ENCODE data around the gene ME1. TPM values are rescaled to one million over a fixed set of nuclear protein-coding genes. Genes with fewer than 3 reads are reported as not detected.
"Not testable (repeated sequence)": the region's sequence is repeated elsewhere in the genome, so short reads cannot be mapped to it uniquely, and the experiment has no call there.

ME1 gene
- total RNA-seq, 4 donors from 2014 or later: 20.4 to 58.6 (median 27.2) TPM

GRCh38 chr6:83359638-83360037, 71.2 kb downstream of the ME1 start:
- Histone ChIP-seq H3K27me3 (no peaks in the 10 kb centered on the region), H3K4me1 (no peaks in the 10 kb centered on the region), H3K36me3 (peaks cover 0 to 27% (median 0%) of the 10 kb centered on the region in 3 donors), H3K27ac (no peak overlapping the region), H3K9me3 (peaks cover 0 to 14% (median 3%) of the 10 kb centered on the region in 3 donors), H3K4me3 (no peak overlapping the region)
- 85 to 90% methylated on average over 3 of the region's 3 CpGs for WGBS, 2 donors
- no peak for TF ChIP-seq POLR2A (IDR thresholded peaks at IDR 0.05)
- TF ChIP-seq, protein P1, sequence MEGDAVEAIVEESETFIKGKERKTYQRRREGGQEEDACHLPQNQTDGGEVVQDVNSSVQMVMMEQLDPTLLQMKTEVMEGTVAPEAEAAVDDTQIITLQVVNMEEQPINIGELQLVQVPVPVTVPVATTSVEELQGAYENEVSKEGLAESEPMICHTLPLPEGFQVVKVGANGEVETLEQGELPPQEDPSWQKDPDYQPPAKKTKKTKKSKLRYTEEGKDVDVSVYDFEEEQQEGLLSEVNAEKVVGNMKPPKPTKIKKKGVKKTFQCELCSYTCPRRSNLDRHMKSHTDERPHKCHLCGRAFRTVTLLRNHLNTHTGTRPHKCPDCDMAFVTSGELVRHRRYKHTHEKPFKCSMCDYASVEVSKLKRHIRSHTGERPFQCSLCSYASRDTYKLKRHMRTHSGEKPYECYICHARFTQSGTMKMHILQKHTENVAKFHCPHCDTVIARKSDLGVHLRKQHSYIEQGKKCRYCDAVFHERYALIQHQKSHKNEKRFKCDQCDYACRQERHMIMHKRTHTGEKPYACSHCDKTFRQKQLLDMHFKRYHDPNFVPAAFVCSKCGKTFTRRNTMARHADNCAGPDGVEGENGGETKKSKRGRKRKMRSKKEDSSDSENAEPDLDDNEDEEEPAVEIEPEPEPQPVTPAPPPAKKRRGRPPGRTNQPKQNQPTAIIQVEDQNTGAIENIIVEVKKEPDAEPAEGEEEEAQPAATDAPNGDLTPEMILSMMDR (IDR thresholded peaks at IDR 0.05): no peak
- no peak for DNase-seq
- intact Hi-C loops (cut with DNase I): no loop called here

DNA sequence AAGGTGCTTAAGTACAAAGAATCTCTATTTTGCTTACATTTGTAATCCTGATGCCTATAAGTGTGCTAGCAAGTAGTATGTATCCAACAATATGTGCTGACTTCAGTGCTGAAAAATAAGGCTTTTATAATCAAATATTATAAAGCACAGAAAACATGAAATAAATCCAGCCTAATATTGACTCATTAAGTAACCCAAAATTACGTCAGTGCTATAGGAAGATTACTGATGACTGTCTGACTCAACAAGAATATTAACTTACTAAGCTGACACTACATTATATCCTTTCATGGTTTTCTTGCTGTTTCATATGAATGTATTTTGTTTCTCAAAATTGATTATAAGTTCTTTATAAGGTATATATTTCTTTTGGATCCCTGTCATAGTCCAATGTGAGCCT, 76.1 kb downstream of the ME1 start:
- no peak for TF ChIP-seq POLR2A (IDR thresholded peaks at IDR 0.05)
- TF ChIP-seq, protein P1 (IDR thresholded peaks at IDR 0.05): no peak
- Histone ChIP-seq H3K4me3 (no peak overlapping the region), H3K27me3 (no peaks in the 10 kb centered on the region), H3K36me3 (peaks cover 0 to 15% (median 0%) of the 10 kb centered on the region in 3 donors), H3K9me3 (peaks cover 0 to 6% (median 0%) of the 10 kb centered on the region in 3 donors), H3K4me1 (no peaks in the 10 kb centered on the region), H3K27ac (no peak overlapping the region)
- no peak for DNase-seq
- WGBS, 2 donors: 66 to 70% methylated on average over 1 of the region's 1 CpG
- intact Hi-C loops (cut with DNase I): no loop called here

DNA sequence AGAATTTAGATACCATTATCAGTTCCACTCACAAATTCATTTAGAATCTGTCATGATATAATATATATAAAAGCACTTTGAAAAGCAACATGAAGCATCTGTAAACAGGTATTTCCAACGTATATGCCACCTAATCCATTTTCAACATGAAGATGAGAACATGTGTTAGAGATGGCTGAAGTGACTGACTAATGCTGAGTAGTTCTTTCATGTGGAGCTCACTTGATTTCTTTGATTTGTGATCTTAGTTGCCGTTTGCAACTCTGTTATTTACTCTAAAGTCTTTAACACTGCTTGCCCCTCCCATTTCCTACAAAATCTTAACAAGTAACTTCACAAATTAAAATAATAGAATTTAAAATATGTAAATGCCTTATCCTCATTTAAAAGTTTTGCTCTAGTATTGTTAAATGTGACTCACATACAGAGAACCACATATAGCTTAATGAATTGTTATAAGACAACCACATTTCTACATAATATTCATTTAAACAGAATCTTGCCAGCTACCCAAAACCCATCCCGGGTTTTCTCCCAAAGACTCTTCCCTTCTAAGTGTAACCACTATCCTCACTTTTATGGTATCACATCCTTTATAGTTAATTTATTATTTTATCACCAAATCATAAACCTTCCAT, 78.3 kb downstream of the ME1 start:
- Histone ChIP-seq H3K4me3 (no peak overlapping the region), H3K9me3 (no peaks in the 10 kb centered on the region), H3K4me1 (no peaks in the 10 kb centered on the region), H3K27me3 (no peaks in the 10 kb centered on the region), H3K27ac (no peak overlapping the region), H3K36me3 (peaks cover 0 to 9% (median 0%) of the 10 kb centered on the region in 3 donors)
- TF ChIP-seq, protein P1 (IDR thresholded peaks at IDR 0.05): no peak
- no peak for TF ChIP-seq POLR2A (IDR thresholded peaks at IDR 0.05)
- no peak for DNase-seq
- intact Hi-C loops (cut with DNase I): no loop called here
- 54 to 61% methylated on average over 3 of the region's 3 CpGs for WGBS, 2 donors

- WGBS, 2 donors: 81 to 85% methylated on average over 3 of the region's 3 CpGs
- TF ChIP-seq, protein P1 (IDR thresholded peaks at IDR 0.05): no peak
- TF ChIP-seq POLR2A (IDR thresholded peaks at IDR 0.05): no peak
- intact Hi-C loops (cut with DNase I): no loop called here
- H3K27me3 ChIP-seq: no peaks in the 10 kb centered on the region
- no peak overlapping the region for H3K4me3 ChIP-seq
- DNase-seq: no peak
- no peaks in the 10 kb centered on the region for H3K4me1 ChIP-seq
- H3K27ac ChIP-seq: no peak overlapping the region
- peaks cover 0 to 38% (median 0%) of the 10 kb centered on the region in 3 donors for H3K36me3 ChIP-seq
- H3K9me3 ChIP-seq: no peaks in the 10 kb centered on the region
These were observed 87.7 kb downstream of the ME1 start for GRCh38 chr6:83343121-83343520.

- Histone ChIP-seq H3K27me3 (no peaks in the 10 kb centered on the region), H3K4me3 (no peak overlapping the region), H3K9me3 (no peaks in the 10 kb centered on the region), H3K27ac (no peak overlapping the region), H3K4me1 (no peaks in the 10 kb centered on the region), H3K36me3 (peaks cover 0 to 38% (median 0%) of the 10 kb centered on the region in 3 donors)
- WGBS, 2 donors: 65 to 74% methylated on average over 2 of the region's 2 CpGs
- TF ChIP-seq, protein P1 (IDR thresholded peaks at IDR 0.05): no peak
- TF ChIP-seq POLR2A (IDR thresholded peaks at IDR 0.05): no peak
- intact Hi-C loops (cut with DNase I): no loop called here
- no peak for DNase-seq
These were observed 89.1 kb downstream of the ME1 start for GRCh38 chr6:83341765-83342164.

DNA sequence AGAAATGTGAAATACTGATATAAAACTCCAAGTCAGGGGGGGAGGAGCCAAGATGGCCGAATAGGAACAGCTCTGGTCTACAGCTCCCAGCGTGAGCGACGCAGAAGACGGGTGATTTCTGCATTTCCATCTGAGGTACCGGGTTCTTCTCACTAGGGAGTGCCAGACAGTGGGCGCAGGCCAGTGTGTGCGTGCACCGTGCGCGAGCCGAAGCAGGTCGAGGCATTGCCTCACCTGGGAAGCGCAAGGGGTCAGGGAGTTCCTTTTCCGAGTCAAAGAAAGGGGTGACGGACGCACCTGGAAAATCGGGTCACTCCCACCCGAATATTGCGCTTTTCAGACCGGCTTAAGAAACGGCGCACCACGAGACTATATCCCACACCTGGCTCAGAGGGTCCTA, 96.9 kb downstream of the ME1 start:
- H3K27me3 ChIP-seq; intact Hi-C loops (cut with DNase I); H3K4me1 ChIP-seq; H3K9me3 ChIP-seq; DNase-seq; H3K36me3 ChIP-seq; H3K27ac ChIP-seq; H3K4me3 ChIP-seq: not testable (repeated sequence)
- 88 to 96% methylated on average over 3 to 5 of the region's 24 CpGs for WGBS, 2 donors

Measured in esophagus squamous epithelium (tissue), 5 donors.